Measurements from ENCODE around the gene ANXA4.

GRCh38 chr2:69846182-69847067 lies 104.5 kb downstream of the ANXA4 start:
- TF ChIP-seq CTCF (IDR thresholded peaks at IDR 0.05): no peak
- TF ChIP-seq POLR2A (IDR thresholded peaks at IDR 0.05): no peak
- no peak for TF ChIP-seq POLR2AphosphoS5 (IDR thresholded peaks at IDR 0.05)
